HG03196 (cell line): ENCODE results near the gene KIAA0753.

Experiments
- ATAC-seq: cut with Tn5 transposase; IDR thresholded peaks from one replicate; pipeline ENCODE4 v1.9.1; 2021; ENCODE audit not compliant: unreplicated experiment

The KIAA0753 gene

DNA sequence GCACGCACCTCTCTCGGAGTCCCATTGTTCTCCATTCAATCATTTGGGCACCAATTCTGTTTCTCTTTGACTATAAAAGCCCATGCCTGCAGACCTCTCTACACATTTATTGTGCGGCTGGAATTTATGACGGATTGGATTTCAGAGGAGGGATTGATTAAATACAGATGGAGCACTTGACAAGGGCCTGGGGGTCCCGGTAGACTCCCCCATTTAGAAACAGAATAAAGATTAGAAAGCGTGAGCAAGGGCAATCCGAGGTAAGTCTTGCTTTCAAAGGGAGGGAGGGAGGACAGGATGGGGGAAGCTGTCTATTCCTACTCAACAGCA is 69.1 kb downstream of the KIAA0753 start:
- ATAC-seq, result no peak

DNA sequence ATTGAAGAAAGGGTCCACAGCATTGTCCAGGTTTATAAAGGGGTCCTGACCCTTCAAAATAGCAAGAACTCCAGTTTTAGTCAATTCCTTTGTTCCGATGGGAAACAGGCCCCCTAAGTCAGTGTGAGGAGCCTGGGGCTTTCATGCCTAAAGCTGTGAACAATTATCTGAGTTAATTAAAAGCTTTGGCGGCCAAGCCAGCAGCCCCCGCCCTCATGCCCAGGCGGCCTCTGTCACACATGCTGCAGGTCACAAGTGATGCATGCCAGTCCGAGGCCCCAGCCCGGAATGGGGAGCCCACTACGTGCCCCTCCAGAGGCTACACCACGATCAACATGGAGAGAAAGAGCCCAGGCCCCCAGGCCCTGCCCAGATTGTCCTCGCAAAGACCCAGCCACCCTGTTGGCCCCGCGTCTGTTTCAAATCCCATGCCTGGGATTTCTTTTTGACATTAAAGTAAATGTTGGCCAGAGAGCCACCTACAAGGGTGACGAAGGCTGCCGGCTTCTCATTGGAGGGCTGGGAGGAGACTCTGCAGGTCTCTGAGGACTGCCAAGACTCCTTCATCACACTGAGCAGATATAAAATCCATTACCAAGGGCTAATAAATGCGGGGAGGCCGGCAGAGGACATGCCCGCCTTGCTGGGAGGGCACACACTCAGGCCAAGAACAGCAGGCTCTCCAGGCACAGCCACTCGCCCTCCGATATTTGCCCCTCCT is 69.6 kb downstream of the KIAA0753 start:
- no peak for ATAC-seq

DNA sequence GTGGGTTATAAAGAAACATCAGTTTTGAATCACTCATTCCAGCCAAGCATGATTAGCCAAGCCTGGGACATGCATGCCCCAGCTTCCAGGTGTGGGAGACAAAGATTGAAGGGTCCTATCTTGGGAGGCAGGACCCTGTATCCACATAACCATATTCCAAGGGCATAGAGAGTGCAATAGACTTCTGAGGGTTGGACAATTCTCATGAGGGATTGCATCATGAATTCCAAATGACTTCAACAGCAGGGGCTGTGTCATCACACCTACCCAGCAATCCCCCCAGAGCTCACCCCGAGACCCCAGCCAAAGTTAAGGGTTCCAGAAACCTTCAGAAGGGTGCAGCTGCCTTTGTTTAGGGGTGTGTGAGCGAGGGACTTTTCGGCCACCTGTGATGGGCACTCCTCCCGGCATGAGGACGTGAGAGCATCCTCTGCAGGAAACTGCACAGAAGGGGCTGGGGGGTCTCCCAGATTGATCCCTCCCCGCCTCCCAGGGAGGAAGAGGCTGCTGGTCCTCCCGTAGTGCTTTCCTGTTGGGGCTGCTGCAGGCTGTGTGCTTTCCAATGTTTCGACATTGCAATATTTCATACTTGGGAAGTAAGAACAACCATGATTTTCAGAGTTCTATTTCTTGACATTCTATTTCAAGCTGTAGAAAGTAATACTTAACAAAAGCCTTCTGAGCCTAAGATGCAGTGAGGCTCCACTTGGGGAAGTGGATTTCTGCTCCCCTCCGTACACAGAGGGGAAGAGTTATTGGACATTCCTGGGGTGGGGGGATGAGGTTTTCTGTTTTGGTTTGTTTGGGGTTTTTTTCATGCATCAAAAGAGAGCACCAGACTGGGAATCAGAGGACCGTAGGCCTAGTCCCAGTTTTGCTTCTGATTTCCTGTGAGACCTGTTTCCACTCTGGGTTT is 70.9 kb downstream of the KIAA0753 start:
- ATAC-seq, result no peak

DNA sequence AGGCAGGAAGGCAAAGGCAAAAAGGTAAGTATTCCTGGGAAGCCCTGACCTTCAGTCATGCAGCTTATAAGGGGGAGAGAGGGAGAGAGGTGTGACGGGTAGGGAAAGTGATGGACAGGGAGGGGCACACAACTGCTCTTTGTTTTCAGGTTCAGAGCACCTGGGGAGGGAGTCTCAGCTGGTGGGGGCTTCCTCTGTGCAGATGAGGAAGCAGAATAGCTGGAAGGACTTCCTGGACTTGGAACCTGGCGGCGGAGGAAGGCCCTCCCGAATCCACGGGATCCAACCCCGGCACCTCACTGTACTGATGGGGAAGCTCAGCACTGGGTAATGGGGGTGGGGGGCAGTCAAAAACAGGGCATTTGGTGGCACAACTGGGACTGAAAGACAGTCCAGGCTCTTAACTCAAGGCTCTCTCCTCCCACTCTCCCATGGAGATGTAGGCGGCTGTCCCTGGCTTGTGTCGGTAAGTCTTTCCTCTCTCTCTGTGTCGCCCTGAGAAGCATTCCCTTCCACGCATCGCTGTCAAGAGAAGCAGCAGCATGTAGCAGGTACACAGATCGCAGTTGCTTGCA is 72.2 kb downstream of the KIAA0753 start:
- ATAC-seq, result no peak

DNA sequence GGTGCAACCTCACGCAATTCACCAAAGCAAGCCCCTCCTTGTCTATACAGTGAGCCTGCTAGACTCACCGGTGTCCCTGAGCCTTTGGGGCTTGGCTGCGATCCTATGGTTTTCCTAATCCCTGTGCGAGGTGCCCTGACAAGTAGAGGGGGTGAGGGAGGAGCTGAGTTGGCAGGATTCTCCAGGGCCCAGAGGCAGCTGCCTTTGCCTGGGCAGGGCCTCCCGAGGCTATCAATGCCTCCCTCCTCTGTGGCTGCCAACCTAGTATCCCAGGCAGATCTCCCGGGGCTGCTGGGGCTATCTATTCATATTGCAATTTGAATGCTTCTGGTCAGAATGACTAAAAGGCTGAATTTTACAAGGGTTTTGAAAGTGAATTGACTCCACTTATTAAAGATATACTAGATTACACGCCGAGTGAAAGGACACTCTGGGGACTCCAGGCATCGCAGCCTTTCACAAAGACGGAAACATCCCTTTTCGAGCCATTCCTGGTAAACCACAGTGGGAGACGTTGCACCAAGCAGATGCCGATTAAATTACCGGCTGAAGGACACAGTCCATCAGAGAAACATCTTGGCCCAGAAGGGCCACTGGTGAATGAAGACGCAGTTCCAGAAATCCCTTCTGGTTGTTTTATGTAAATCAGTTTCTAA is 72.9 kb downstream of the KIAA0753 start:
- ATAC-seq, result no peak

DNA sequence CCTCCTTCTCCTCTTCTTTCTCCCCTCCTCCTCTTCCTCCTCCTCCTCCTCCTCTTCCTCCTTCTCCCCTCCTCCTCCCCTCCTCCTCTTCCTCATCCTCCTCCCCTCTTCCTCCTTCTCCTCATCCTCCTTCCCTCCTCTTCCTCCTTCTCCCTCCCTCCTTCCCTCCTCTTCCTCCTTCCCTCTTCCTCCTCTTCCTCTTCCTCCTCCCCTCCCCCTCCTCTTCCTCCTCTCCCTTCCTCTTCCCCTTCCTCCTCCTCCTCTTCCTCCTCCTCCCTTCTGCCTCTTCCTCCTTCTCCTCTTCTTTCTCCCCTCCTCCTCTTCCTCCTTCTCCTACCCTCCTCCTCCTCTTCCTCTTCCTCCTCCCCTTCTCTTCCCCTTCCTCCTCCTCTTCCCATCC is 79.1 kb downstream of the KIAA0753 start:
- no peak for ATAC-seq

DNA sequence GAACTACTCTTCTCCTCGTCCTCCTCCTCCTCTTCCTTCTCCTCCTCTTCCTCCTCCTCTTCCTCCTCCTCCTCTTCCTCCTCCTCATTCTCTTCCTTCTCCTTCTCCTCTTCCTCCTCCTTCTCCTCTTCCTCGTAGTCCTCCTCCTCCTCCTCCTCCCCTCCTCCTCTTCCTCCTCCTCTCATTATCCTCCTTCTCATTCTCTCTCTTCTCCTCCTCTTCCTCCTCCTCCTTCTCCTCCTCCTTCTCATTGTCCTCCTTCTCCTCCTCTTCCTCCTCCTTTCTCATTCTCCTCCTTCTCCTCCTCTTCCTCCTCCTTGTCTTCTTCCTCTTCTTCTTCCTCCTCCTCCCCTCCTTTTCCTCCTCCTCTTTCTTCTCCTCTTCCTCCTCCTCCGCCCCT is 80.0 kb downstream of the KIAA0753 start:
- no peak for ATAC-seq

DNA sequence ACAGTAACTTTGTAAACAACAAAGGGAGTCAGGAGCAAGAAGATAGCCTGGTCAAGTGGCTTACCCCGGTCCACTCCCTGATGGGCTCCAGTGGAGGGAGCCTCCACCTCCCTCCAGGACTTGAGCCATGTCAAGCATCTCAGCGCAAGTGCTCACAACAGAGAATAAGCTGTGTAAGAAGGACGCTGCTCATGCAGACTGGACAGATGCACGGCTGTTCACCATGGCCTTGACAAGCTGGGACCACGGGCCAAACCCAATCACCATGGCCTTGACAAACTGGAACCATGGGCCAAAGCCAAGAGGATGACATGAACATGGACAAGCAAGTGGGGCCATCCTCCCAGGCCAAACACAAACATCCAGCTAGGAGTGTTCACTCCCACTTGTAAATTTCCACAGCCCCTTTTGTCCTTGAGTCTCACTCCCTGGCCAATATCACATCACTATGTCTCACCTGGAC is 80.7 kb downstream of the KIAA0753 start:
- ATAC-seq, result no peak

DNA sequence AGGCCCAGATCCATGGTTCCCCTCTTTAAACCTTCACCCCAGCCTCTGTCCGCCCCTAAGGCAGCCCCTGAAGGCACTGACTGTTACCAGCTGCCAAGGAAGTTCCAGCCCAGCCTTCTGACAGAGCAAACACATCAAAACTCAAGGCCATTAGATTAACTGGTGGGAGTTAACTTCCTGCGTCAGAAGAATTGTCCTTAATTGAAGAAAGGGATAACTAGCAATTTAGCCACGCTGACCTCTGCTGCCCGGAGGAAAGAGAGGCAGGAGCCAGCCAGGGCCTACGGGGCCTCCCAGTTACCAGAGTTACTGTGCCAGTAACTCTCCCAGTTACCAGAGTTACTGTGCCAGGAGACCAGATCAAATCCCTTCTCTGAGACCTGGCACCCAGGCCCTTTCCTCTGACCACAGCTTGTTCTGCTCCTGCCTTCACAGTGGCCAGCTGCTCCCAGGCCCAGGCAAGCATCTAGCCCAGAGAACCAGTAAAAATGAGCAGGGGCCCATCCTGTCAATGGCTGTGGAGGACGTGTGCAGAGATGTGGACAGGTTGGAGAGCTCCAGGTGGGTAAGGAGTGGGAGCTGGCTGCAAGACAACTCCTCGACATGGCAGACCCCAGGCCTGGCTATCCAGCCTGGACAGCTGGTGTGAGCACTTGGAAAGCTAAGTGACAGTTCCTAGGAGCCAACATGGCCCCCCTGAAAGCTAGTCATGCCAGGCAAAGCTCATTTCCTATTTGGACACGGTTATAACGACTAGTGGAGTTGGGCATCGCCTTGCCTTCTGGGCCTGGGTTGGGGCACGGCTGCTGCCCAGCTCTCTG is 81.4 kb downstream of the KIAA0753 start:
- no peak for ATAC-seq

DNA sequence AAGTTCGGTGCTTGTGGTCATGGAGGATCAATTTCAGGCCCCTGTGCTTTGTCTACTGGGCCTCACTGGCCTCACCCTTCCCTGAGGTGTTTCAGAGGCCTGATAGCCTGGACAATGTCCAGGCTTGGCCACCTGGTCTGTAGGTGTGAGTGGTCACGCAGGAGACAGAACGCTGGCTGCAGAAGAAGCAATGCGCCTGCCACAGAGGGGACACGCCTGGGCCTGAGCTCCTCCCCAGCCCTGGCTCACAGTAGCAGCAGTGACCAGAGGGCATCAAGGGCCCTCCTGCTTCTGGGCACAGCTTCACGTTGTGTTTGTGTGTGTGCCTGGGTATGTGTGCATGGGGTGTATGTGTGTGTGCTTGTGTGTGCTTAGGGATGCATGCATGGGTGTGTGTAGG is 82.2 kb downstream of the KIAA0753 start:
- ATAC-seq, result no peak

DNA sequence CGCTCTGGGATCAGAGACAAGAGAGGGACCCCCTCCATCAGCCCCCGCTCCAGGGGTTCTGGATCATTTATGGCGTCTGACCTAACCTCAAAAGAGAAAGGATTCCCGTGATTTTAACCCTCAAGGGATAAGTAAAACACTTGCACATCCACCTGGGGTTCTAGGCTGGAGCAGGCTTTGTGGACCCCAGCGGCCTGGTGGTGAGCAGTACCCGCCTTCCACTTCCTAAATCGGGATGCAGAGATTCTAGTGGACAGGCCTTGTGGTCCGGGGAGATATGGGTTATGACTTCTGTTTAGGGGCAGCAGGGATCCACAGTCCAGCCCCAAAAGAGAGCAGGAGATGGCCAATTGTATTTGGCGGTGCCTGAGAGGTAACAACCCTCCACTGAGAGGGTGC is 83.5 kb downstream of the KIAA0753 start:
- ATAC-seq, result no peak

DNA sequence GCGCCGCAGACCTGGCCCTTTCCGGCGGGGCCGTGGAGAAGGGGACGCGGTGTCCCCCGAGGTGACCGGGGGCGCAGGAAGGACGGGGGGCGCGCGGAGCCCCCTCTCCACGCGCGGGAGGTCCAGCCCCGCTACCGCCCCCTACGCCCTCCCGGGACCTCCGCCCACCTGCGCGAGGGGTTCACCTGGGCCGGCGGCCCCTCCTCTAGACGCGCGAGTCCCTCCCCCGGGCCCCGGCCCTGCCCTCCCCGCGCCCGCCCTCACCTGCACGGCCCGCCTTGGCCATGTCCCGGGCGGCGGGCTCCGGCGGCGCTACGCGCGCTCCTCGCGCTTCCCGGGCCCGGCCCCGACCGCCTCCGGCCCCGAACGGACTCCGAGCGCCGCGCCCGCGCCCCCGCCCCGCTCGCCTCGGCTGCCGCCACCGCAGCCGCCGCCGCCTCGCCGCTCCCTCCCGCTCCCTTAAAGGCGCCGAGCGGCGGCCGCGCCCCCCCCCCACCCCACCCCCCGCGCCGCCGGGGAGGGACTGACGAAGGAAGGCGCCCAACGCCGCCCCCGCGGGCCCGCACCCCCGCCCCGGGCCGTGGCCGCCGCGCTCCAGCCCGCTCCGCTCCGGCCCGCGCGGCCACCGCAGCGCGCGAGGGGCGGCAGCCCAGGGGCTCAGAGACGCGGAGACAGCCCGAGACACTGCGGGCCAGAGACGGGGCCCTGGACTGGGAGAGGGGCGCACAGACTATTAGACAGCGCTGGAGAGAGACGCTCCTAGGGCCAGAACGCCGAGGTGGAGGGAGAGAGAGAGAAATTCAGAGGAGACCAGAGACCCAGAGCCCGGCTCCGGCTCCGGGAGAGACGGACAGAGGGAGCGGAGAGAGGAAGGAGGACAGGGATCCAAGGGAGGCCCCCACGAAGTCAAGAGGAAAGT is 84.1 kb downstream of the KIAA0753 start, which contains the start of gene PITPNM3:
PITPNM3 (minus strand) TSS at position 435 of the 919 bp plus-strand sequence; CDS start at position 286, 149 bp downstream.
- no peak for ATAC-seq

DNA sequence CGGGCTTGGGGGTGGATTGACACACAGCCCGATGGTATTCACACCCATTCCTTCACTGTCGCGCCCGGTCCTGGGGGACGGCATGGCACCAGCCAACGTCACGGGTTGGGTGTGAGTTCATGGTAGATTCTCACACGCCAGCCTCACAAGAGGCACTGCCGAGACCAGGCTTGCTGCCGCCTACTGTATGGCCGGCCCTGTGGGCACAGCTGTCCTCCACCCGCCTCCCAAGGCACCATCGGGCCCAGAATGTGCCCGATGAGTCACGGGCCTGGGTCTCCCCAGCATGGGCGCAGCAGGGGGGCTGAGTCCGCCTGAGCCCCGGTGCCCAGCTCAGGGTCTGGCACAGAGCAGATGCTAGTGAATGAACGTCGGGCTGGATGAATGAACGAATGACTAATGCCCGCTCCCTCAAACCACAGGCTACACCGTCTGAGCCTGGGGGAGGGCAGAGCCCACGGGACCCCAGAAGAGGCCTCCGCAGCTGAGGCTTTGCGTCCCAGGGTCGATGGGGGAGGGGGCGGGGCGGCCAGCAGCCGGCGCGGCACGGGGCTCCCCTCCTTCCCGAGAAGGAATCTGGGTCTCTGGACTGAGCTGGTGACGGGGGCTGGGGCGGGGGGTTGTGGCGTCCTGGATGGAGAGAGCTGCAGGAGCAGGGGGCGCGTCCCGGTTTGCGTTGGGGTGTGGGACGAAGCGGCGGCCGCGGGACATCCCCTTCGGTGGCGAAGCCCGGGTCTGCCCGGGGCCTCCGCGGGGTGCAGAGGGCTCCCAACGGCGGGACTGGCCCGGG is 85.0 kb downstream of the KIAA0753 start:
- ATAC-seq, result no peak

DNA sequence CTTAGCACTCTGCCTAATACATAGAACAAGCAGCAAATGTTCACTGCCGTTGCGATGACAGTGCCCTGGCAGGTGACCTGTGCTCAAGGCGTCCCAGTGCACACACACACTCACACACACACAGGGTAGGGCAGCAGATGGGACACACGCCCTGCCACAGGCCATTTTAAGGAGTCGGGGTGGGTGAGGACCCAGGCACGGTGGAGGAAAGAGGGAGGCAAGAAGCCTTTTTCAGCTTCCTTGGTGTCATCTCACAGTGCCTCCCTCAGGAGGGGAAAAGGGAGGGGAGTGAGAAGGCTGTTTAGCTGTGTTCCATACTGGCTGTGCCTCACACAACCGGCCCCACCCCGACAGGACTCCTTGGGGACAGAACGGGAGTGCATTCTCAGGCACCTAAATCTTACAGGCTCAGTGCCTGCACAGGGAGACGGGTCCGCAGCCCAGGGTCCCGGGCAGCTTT is 85.6 kb downstream of the KIAA0753 start:
- no peak for ATAC-seq

DNA sequence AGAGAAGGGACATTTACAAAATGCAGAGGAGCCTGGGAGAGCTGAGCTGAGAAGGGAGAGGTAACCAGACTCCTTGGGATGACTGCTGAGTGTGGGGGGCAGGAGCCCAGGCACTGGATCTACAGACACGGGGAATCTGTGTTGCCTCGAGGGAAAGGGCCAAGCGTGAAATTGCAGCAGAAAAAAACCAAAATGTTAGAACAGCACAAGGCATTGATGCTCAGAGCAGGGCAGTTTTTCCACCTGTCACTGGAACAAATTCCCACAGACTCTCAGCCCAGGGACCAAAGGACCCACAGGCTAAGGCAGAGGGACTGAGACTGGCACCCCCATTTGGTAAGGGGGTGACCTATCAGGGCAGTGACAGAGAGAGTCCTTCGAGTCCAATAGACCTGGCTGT is 86.2 kb downstream of the KIAA0753 start:
- ATAC-seq, result no peak

DNA sequence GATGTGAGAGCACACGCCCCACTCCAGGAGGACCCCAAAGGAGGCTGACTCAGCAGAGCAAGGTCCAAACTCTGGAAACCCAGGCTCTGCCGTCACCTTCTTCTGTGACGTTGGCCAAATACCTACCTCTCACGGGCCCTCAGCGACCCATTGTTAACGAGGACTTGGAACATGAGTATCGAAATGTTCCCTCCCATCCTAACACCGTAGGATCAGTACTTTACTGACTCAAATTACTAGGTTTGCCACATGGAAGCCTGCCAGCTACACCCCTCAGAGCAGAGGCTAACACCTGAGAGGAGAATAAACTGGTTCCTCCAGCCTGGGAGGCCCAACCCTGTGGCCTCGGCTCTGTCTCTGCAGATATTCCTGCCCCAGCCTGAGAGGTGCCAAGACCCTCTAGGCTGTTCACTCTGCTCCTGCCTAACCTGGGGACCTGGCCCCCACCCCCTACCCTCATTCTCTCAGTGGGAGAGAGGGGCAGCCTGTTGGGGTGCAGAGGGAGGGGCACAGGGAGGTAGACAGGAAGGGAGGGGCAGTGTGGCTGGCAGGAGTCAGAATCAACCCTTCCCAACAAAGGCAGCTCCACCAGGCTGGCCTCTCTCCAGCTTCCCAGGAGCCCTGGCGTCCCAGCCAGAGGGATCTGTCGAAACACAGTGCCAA is 88.5 kb downstream of the KIAA0753 start:
- ATAC-seq, result no peak

DNA sequence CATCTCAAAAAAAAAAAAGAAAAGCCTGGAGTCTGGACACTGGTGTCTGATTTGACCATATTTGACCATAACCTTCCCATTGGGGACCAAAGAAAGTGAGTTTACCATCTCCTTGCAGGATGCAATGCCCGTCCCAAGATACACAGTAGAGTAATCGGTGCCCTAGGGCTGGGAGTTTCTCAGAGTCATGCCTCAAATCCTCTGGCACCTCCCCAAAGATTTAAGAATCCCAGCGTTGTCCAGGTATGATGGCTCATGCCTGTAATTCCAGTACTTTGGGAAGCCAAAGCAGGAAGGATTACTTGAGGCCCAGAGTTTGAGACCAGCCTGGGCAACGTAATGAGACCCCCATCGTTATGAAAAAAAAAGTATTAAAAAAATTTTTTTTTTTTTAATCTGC is 89.2 kb downstream of the KIAA0753 start:
- ATAC-seq, result no peak
